ENCODE data around the gene TSPEAR.
"Not testable (repeated sequence)": the region's sequence is repeated elsewhere in the genome, so short reads cannot be mapped to it uniquely, and the experiment has no call there.

TSPEAR gene

DNA sequence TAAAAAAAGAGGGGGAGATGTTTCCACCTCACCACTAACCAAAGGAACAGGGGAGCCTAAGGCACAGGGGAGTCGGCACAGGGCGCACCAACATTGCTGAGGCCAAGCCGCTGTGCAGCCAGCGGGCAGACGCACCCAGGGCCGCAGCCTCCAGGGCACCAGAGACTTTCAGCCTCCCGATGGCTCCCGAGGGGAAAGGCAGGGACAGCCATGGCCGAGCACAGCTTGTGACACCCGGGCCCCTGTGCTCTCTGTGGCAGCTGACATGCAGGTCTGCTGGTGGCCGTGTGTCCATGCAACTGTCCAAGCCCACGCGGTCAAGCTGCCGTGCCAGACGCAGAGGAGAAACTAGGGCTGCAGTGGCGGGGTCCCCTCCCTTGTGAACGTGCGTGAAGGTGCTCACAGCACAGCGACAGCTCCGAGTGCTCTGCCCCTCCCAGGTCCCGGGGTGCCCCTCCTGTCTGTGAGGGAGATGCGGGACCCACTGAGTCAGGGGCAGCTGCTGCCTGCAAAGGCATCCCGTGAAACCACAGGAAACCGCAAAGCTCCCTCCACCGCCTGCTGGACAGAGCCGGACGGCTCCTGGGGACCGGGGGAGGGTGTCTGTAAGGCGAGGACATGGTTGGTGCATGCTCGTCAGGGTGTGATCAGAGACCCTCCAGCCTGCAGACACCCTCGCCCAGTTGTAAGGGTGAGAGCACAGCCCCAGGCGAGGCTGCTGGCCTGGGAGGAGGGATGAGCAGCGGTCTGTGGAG is 62.6 kb downstream of the TSPEAR start:
- DNase-seq, result no peak

DNA sequence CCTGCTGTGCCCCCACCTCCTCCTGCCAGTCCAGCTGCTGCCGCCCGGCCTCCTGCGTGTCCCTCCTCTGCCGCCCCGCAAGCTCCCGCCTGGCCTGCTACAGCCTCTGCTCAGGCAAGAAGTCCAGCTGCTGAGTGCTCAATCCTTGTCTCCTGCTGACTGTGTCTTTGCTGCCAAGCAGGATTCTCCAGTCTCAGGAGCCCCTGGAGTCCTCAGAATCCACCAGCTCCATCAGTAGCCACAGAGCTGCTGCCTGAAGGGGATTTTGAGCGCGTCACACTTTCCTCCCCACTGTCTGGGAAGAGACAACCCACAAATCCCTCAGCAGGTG is 64.2 kb downstream of the TSPEAR start:
- no peak for DNase-seq

DNA sequence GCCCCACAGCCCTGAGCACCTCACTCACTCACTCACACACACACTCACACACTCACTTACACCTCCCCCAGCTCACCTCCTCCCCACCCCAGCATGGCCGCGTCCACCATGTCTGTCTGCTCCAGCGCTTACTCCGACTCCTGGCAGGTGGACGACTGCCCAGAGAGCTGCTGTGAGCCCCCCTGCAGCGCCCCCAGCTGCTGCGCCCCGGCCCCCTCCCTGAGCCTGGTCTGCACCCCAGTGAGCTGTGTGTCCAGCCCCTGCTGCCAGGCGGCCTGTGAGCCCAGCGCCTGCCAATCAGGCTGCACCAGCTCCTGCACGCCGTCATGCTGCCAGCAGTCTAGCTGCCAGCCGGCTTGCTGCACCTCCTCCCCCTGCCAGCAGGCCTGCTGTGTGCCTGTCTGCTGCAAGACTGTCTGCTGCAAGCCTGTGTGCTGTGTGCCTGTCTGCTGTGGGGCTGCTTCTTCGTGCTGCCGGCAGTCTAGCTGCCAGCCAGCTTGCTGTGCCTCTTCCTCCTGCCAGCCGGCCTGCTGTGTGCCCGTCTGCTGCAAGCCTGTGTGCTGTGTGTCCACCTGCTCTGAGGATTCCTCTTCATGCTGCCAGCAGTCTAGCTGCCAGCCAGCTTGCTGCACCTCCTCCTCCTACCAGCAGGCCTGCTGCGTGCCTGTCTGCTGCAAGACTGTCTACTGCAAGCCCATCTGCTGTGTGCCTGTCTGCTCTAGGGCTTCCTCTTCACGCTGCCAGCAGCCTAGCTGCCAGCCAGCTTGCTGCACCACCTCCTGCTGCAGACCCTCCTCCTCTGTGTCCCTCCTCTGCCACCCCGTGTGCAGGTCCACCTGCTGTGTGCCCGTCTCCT is 64.8 kb downstream of the TSPEAR start, which contains the start of gene KRTAP10-11:
TSS of gene KRTAP10-11 (plus strand) at position 49 of the 856 bp plus-strand sequence. CDS start at position 94, 45 bp downstream.
- not testable (repeated sequence) for DNase-seq

DNA sequence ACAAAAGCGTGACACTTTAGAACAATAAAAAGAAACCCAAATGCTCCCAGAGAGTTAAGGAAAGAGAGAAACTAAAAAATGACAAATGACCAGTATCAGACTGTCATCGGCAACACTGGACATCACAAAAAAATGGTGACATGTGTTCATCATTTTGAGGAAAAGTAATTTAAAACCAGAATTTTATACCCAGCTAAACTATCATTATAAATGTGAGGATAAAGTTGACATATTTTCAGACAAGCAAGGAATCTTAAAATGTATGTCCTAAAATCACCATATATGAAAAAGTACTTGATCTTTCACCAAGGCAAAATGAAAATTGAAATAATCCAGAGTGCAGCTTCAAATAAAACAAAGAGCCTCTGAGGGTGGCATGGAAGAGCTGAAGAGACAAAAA is 66.5 kb downstream of the TSPEAR start:
- no peak for DNase-seq

DNA sequence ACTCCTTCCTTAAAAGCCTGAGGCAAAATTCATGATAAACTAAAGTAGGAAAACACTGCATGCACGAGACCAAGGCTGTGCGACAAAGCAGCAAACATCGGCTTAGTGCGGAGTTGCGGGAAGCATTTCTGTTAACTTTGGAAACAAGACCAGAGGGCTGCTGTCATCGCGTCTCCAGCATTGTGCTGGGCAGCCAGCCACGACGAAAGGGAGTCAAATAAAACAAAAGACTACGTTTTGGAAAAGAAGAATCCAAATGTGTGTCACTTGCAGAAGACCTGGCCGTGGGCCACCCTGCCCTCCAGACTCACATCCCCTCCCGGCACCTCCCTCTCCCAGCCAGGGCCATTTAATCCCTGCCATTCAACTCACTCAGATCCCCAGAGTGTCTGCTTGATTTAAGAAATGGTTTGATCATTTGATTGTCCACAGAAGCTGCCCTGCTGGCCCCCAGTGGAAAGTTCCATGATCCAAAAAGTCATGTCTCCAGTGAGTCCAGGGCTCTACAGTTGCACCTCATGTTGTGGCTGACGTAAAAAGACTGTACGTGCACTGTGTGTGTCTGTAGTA is 67.5 kb downstream of the TSPEAR start:
- DNase-seq, result no peak

DNA sequence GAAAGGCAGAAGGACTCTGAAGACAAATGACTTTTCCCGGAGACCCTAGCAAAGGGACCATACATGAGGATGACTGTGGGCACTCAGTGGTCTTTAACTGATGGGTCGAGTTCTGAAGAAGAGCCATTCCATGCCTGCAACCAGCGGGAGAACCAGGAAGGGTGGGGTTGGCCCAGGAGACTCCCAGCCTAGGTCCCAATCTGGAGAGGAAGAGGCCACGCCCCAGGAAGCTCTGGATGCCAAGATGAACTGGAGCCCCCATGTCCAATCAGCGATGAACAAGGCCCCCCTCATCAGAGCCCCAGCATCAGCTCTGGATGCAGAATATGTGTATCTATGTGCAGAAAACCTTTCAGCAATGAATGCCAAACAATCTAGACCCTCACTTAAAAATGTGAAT is 70.6 kb downstream of the TSPEAR start:
- DNase-seq, result no peak

DNA sequence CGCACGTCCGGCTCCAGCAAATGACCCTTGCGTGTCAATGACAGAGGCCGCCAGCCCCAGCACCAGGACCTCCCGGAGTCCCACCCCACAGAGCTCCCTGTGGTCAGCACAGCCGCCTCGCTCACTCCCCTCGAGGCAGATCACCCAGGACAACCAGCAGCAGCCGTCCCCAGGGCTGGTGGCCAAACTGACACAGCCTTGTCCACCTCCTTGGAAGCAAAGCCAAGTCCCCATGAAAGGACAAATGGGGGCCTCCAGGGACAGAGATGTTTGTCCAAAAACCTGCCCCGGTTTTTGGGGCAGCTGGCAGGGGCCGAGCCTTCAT is 72.1 kb downstream of the TSPEAR start:
- DNase-seq, result no peak

DNA sequence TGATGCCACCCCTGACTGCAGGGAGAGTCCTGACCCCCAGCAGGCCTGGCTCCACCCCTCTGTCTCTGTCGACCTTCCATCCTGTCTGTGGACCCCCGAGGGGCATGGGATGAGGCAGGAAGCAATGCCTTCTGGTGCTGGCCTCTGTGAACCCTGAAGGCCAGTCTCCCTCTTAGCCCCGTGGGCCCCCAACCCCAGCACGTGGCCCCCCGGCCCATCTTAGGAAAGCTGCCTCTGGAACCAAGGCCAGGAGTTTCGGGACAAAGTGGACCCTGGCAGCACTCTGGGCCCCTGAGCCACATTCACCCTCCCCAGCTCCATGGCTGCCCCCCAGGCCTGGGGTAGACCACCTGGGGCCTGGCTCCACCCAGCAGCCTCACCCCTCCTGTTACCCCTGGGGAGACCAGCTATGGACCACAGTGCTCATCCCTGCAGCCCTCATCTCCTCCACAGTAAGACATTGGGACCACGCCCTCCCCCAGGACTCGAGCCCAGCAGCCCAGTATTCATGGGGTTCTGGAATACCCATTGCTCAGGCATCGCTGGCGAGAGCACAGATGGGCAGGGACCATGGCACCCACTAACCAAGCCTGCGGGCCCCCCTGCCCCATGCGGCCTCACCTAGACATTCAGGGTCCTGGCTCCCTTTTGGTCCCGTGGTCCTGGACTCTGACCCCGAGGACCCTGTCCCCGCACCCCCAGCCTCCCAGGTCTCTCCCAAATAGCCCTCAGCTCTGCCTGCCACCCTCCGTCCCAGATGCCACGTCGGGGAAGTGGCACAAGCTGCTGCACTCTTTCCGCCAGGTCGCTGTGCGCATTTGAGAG is 72.7 kb downstream of the TSPEAR start:
- DNase-seq, result not testable (repeated sequence)

DNA sequence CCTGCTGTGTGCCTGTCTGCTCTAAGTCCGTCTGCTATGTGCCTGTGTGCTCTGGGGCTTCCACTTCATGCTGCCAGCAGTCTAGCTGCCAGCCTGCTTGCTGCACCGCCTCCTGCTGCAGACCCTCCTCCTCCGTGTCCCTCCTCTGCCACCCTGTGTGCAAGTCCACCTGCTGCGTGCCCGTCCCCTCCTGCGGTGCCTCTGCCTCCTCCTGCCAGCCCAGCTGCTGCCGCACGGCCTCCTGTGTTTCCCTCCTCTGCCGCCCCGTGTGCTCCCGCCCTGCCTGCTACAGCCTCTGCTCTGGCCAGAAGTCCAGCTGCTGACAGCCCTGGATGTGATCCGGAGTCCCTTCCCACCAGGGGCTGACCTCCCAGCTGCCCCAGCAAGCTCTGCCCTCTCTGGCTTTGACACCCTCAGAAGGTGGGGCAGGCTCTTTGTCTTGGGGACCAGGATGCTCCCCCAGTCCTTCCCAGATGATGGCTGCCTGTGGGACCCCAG is 73.5 kb downstream of the TSPEAR start:
- not testable (repeated sequence) for DNase-seq

DNA sequence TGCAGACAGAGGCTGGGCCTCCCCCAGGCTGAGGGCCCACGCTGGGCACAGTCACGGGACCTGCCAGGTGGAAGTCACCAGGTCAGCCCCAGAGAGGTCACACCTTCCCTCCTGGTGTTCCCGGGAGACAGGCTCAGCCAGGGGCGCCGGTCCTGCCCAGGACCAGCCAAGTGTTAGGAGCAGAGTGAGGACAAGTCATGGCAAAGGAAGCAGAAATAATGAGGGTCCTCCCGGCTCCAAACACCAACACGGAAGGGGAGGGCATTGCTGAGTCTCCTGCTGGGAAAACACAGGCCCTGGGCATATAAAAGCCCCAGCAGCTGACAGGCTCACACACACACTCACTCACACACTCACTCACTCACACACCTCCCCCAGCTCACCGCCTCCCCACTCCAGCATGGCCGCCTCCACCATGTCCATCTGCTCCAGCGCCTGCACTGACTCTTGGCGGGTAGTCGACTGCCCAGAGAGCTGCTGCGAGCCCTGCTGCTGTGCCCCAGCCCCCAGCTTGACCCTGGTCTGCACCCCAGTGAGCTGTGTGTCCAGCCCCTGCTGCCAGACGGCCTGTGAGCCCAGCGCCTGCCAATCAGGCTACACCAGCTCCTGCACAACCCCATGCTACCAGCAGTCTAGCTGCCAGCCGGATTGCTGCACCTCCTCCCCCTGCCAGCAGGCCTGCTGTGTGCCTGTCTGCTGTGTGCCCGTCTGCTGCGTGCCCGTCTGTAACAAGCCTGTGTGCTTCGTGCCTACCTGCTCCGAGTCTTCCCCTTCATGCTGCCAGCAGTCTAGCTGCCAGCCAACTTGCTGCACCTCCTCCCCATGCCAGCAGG is 74.1 kb downstream of the TSPEAR start, which contains the start of gene KRTAP10-10:
TSS of gene KRTAP10-10 (plus strand) at position 339 of the 833 bp plus-strand sequence. CDS start at position 401, 62 bp downstream.
- DNase-seq, result no peak

DNA sequence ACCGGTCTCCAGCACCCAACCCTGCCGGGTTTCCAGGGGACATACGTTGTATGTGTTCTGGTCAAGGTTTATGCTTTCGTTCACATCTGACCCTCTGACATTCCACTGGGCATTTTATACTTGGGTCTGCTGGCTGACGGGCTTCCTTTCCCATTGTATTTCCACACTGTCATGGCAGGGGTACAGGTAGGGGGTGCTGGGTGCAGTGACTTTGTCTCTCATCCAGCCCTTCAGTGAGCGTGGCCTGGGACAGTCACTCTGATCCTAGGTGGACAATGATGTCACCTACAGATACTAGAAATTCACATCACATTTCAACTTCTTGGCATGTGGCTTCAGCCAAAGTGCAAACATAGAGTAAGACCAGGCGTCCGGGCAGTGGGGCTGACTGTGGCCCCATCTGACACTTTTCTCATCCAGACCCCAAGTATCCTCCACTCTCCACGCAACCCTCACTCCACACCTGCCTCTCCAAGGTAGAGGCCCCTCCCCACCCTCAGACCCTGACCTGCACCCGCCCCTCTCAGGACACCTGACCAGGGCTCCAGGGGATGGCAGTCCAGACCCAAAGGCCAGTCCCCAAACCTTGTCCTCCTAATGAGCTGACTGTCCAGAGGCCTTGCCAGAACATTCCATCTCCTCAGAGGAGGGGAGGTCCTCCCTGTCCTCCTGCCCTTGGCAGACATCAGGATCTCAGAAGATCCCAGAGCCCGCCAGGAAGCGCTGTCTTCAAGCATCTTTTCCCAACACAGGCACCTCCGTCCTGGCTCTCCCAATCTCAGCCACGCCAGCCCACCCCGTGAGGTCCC is 75.0 kb downstream of the TSPEAR start:
- no peak for DNase-seq

DNA sequence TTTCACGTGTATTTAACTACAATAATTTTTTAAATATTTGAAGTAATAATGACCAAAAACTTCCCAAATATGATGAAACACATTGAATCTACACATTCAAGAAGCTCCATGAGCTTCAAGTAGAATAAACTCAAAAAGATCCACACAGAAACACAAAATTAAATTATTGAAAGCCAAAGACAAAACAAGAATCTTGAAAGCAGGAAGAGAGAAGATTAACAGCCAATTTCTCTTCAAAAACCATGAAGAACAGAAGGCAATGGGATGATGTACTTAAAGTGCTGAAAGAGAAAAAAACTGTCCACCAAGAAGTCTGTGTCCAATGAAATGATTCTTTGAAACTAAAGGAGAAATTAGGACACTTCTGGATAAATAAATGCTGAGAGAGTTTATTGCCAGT is 79.3 kb downstream of the TSPEAR start:
- DNase-seq, result no peak

DNA sequence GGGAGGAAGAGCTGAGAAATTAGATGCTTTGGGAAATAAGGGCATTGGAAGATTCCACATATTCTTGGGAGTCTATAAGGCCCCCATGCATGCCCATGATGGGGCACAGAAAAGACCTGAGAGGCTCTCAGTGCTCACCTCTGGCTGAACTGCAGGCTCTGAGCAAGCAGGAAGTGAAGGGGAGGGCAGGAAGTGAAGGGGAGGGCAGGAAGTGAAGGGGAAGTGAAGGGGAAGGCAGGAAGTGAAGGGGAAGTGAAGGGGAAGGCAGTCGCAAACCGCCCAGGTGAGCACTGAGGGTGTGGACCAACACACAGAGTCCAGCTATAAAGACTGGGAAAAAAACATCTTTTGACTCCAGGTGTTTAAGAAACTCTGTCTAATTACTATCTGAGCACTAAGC is 80.9 kb downstream of the TSPEAR start:
- no peak for DNase-seq

DNA sequence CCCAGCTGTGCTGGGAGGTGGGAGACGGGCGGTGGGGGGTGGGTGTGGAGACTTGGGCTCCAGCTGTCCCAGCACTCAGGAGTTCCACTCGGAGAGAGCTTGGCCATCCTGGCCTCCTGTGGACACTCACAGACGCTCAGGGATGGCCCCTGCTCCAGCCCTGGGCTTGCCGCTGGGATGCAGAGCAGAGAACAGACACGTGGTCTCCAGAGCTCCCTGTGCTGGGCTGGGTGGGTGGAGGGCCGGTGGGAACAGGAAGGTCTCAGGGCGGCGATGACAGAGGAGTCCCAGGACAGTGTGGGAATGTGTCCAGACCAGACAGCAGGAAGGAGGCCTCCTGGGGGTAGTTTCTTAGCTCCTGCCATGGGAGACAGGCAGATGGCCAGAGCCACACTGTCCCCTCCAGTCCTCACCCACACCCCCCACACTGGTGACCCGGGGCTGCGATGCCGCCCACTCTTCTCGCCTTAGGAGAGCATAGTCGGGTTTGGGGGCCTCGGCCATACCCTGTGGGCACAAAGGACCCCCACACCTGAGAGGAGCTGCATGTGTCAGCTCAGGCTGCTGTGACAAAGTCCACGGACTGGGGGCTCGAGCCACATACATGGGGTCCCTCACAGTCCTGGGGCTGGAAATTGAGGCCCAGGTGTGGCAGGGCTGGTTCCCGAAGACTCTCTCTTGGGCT is 82.5 kb downstream of the TSPEAR start:
- no peak for DNase-seq

DNA sequence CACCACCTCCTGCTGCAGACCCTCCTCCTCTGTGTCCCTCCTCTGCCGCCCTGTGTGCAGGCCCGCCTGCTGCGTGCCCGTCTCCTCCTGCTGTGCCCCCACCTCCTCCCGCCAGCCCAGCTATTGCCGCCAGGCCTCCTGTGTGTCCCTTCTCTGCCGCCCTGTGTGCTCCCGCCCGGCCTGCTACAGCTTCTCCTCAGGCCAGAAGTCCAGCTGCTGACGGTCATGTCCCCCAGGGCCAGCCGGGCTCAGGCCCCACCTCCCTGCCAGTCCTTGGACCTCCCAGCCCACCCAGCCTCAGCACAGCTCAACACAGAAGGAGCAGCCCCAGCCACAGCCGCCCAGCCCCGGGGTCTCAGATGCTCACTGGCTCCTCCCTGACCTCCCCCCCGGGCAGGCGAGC is 83.5 kb downstream of the TSPEAR start:
- DNase-seq, result not testable (repeated sequence)

DNA sequence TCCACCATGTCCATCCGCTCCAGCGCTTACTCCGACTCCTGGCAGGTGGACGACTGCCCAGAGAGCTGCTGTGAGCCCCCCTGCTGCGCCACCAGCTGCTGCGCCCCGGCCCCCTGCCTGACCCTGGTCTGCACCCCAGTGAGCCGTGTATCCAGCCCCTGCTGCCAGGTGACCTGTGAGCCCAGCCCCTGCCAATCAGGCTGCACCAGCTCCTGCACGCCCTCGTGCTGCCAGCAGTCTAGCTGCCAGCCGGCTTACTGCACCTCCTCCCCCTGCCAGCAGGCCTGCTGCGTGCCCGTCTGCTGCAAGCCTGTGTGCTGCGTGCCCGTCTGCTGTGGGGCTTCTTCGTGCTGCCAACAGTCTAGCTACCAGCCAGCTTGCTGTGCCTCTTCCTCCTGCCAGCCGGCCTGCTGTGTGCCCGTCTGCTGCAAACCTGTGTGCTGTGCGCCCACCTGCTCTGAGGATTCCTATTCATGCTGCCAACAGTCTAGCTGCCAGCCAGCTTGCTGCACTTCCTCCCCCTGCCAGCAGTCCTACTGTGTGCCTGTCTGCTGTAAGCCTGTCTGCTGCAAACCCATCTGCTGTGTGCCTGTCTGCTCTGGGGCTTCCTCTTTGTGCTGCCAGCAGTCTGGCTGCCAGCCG is 84.1 kb downstream of the TSPEAR start:
- not testable (repeated sequence) for DNase-seq

DNA sequence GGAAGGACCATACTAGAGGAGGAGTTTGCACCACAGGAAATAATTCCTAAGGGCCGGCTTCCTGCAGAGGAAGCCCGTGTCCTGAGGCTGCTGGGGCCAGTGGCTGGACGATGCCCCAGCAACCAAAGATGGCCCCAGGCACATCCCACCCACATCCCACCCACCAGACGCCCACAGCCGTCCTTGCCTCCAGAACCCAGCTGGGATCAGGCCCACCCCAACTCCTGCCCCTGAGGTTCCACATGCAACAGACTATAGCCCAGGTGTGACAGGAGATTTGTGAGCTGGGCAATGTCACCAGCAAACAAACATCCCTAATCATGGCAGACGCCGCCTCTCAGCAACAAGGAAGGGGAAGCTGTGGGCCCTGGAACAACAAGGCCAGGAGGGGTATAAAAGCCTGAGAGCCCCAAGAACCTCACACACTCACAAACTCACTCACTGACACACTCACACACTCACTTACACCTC is 84.7 kb downstream of the TSPEAR start, which contains the start of gene KRTAP10-9:
TSS of gene KRTAP10-9 (plus strand) at position 421 of the 471 bp plus-strand sequence. CDS start 79 bp downstream, outside the sequence.
- no peak for DNase-seq

DNA sequence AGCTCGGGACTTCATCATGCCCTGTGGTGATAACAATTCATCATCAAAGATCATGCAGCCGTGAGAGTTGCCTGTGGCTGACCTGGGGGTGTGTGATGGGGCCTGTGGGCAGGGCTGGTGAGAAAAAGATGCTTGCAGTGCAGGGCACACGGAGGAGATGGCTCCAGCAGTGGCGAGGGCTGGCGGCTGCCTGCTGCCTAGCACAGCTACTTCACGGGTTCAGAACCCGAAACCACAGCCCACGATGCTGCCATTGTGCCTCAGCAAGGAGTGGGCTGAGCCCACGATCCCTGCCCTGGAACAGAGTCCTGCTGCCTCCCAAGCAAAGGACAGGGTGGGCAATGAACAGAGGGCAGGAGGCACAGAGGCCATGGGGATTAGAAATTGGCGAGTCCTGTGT is 85.1 kb downstream of the TSPEAR start:
- no peak for DNase-seq

DNA sequence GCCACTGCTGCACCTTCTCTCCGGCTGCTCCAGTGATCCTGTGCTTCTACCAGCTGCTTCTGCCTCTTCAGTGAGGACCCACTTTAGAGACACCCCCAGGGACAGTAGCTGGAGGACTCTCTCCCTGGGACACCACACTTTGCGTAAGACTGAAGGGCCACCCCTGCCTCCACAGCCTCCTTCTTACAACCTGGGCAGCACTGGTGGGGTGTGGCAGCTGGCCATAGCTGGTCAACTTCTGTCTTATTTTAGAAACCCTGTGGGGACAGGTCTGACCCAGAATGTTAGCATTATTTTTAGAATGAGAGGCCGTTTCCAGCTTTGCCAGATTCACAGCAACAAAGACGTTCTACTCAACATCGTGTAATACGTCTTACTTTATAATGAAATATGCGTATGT is 85.6 kb downstream of the TSPEAR start:
- DNase-seq, result no peak

Data from stimulated activated CD4-positive, alpha-beta T cell treated with anti-CD3 and anti-CD28 coated beads, Interleukin-4, amount 100 ng/mL, for 1 hour (primary cell).